HG02943 (cell line): ENCODE results near the gene NAA38.

Experiments
- ATAC-seq: cut with Tn5 transposase; IDR thresholded peaks from one replicate; pipeline ENCODE4 v1.9.1; 2021; ENCODE audit warnings: mild to moderate bottlenecking, low read depth, moderate library complexity; ENCODE audit not compliant: unreplicated experiment

NAA38 gene, protein sequence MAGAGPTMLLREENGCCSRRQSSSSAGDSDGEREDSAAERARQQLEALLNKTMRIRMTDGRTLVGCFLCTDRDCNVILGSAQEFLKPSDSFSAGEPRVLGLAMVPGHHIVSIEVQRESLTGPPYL

DNA sequence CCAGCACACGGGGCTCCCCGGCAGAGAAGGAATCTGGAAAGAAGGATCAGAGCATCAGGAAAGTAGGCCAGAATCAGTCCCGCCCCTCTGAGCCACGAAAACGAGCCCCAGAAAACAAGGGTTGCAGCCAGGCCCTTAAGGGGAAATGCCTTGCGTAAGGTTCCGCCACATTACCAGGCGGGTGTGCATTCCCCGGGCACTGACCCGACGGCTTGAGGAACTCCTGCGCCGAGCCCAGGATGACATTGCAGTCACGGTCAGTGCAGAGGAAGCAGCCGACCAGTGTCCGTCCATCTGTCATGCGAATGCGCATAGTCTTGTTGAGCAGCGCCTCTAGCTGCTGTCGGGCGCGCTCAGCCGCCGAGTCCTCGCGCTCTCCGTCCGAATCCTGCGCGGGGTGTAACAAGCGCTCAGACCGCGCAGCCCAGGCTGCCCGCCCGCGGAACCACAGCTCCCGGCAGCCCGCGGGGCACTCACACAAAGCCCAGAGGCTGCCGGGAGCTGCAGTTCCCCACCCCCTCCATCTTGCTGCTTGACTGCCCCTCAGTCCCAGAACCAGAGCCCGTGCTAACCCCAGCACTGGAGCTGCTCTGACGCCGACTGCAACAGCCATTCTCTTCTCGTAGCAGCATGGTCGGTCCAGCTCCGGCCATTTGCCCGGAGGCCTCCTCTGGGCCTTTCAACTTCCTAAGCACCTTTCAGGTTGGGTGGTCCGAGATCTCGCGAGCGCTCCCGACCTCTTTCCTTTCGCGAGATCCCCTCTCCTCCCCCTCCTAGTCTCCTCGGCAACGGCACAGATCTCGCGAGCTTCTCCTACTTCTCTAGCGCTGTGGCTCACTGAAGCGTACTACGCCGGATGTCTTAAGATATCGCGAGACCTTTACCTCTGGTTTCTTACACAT lies at the start of gene NAA38:
TSS of gene NAA38 (minus strand) at position 749 of the 902 bp plus-strand sequence. CDS start at position 653, 96 bp downstream.
- peak; percentile 78 for ATAC-seq

- no peak for ATAC-seq
These were observed 46.1 kb upstream of the NAA38 start for GRCh38 chr17:7903154-7904103.

- ATAC-seq: no peak
These were observed 40.4 kb upstream of the NAA38 start for GRCh38 chr17:7897773-7898172.

GRCh38 chr17:7897090-7897489 lies 39.7 kb upstream of the NAA38 start:
- ATAC-seq: no peak

GRCh38 chr17:7894866-7895265 lies 37.5 kb upstream of the NAA38 start:
- ATAC-seq: no peak

DNA sequence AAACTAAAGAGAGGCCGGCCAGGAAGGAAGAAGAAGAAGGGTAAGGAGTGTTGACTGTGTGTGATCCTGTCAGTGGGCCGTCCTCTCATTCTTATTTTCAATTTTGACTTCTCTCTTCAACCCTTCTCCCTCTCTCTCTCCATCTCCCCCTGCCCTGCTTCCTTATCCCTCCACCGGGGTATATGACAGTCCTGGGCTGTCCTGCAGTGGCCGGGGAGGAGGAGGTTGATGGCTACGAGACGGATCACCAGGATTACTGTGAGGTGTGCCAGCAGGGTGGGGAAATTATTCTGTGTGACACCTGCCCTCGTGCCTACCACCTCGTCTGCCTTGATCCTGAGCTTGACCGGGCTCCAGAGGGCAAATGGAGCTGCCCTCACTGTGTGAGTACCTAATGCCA lies 36.9 kb upstream of the NAA38 start:
- ATAC-seq: no peak

DNA sequence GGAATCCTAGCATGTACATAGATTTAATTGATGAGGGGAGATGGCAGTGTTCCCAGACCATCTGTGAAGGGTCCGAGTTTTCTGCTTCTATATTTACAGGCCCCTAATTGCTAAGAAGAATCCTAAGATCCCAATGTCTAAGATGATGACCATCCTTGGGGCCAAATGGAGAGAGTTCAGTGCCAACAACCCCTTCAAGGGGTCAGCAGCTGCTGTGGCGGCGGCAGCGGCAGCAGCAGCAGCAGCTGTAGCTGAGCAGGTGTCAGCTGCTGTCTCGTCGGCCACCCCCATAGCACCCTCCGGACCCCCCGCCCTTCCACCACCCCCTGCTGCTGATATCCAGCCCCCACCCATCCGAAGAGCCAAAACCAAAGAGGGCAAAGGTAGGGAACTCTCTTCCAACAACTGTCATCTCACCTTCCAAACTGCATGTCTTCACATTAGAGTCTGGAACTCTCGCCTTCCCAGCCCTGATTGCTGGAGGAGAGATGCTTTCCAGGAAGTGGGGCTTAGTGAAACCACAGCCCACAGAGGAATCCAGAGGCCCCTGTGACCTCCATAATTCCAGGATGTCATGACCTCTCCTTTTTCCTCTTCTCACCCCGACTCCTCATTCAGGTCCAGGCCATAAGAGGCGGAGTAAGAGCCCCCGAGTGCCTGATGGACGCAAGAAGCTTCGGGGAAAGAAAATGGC lies 36.0 kb upstream of the NAA38 start:
- no peak for ATAC-seq

GRCh38 chr17:7889166-7889955 lies 32.0 kb upstream of the NAA38 start:
- no peak for ATAC-seq

GRCh38 chr17:7888184-7888920 lies 31.0 kb upstream of the NAA38 start, which contains the start of gene CHD3:
Gene CHD3 (plus strand): TSS chr17:7888789. CDS start chr17:7889001, 212 bp downstream.
- ATAC-seq: no peak

GRCh38 chr17:7887482-7888183 lies 30.3 kb upstream of the NAA38 start:
- peak; percentile 41 for ATAC-seq

DNA sequence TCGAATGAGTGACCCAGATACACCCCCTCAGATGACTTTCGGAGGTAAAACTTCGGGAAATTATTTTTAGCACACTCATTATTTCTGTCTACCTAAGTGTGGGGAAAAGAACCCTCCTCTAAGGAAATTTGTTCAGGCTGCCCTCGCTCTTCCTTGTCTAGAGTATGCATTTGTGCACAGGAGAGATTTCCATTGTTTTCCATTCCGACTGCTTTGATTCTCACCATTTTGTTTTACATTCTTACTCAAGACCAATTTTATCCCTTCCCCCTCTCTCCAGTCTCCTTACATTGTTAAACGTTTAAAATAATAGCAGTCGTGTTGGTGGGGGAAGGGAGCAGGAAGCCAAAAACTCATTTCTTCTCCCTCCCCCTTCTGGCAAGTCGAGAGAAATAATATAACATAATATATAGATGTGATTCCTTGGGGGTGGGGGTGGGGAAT lies 29.7 kb upstream of the NAA38 start:
- ATAC-seq: no peak

GRCh38 chr17:7886227-7887037 lies 29.1 kb upstream of the NAA38 start:
- ATAC-seq: no peak

GRCh38 chr17:7885367-7886226 lies 28.2 kb upstream of the NAA38 start:
- no peak for ATAC-seq

- ATAC-seq: no peak
These were observed 27.4 kb upstream of the NAA38 start for GRCh38 chr17:7884581-7885366.

DNA sequence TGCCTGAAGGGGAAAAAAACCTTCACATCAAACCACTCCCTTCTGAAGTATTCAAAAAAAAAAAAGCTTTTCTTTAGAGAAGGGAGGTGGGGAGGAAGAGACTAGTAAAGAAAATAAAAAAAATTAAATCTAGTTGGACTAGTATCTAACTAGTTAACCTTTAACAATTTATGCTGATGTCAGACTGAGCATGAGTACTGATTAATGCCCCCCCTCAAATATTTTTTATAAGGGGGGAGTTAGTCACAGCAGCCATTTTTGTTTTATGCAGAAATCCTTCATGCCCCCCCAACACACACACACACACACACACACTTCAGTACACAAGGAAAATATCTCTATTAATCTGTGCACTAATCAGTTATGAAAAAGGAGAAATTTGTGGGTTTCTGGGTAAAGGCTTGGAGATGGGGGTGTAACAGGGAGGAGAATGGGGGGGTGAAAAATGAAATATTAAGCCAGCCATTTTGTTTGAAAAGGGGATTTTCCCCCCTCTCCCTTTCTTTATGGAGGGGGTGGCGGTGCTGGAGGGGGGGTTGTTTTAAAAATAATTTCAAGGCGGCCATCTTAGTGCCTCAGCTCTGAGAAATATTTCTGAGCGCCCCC lies 26.5 kb upstream of the NAA38 start:
- no peak for ATAC-seq
